B cell (primary cell): ENCODE data around the gene DGUOK. TPM values are rescaled to one million over a fixed set of nuclear protein-coding genes. Genes with fewer than 3 reads are reported as not detected.

Experiments
- ATAC-seq: fragments of 200-7000 bp; cut with Tn5 transposase; one replicate; pipeline ENCODE4 v1.10.0; 2021; ENCODE audit warnings: low read depth, mild to moderate bottlenecking, moderate number of reproducible peaks, moderate library complexity
- CTCF ChIA-PET: fragments of 350-600 bp; sonication (Branson Sonifier 250); formaldehyde crosslinking; loops from one replicate; lab custom pipeline; 2021; ENCODE audit warnings: antibody characterized with exemption, inconsistent platforms; lab: Charles Lee
- POLR2A ChIA-PET: fragments of 350-600 bp; sonication (Branson Sonifier 250); formaldehyde crosslinking; loops from one replicate; lab custom pipeline; 2021; ENCODE audit warnings: antibody characterized with exemption; lab: Charles Lee
- DNase-seq: peaks from one replicate; pipeline ENCODE4 v3.0.0; 2013
- H2AFZ ChIP-seq: 2 replicates; pipeline ENCODE4 v1.6.1; 2012; ENCODE audit warnings: mild to moderate bottlenecking, low read depth, low read length; ENCODE audit not compliant: insufficient read depth, poor library complexity, severe bottlenecking
- H3K27ac ChIP-seq, 2 donors: 1 replicate in 1 of 2; 2 replicates in 1 of 2; pipeline ENCODE4 v1.5.1; 2012 to 2013; ENCODE audit warnings: low read length in 2 of 2, mild to moderate bottlenecking in 2 of 2, moderate library complexity in 1 of 2
- H3K27me3 ChIP-seq, 4 experiments: fragments of 200-600 bp in 1 of 4; sonication (generic) in 1 of 4; replicated peaks in 1 of 4; 1 replicate in 2 of 4; 2 replicates in 2 of 4; pipeline versions ENCODE4 v1.6.1 to v1.7.0; 2013 to 2016; ENCODE audit warnings: low read length in 3 of 4, mild to moderate bottlenecking in 2 of 4, mixed read lengths in 1 of 4, moderate library complexity in 1 of 4; ENCODE audit not compliant: insufficient read depth in 4 of 4, control insufficient read depth in 3 of 4; ENCODE audit errors: control extremely low read depth in 1 of 4
- H3K36me3 ChIP-seq, 2 experiments: replicated peaks in 1 of 2; 1 replicate in 1 of 2; 2 replicates in 1 of 2; pipeline versions ENCODE4 v1.6.1 to v1.7.1; 2013; ENCODE audit warnings: low read length in 1 of 2; ENCODE audit not compliant: insufficient read depth in 2 of 2, control insufficient read depth in 1 of 2; ENCODE audit errors: control extremely low read depth in 1 of 2, extremely low read depth in 1 of 2
- H3K4me1 ChIP-seq, 2 donors: fragments of 200-600 bp in 1 of 2; sonication (generic) in 1 of 2; 1 replicate in 1 of 2; 2 replicates in 1 of 2; pipeline versions ENCODE4 v1.5.1 to v1.6.1; 2013 to 2017; ENCODE audit warnings: low read length in 2 of 2; ENCODE audit not compliant: control insufficient read depth in 2 of 2, insufficient read depth in 2 of 2
- H3K4me2 ChIP-seq: replicated peaks from 2 replicates; pipeline ENCODE3; 2012; ENCODE audit warnings: mild to moderate bottlenecking, low read depth, low read length; ENCODE audit not compliant: poor library complexity, severe bottlenecking
- H3K4me3 ChIP-seq, 5 experiments: fragments of 200-600 bp in 1 of 5; sonication (generic) in 1 of 5; 1 replicate in 3 of 5; 2 replicates in 2 of 5; pipeline versions ENCODE4 v1.5.1 to v1.7.0; 2011 to 2016; ENCODE audit warnings: low read length in 4 of 5, mild to moderate bottlenecking in 4 of 5, low read depth in 2 of 5, control low read depth in 1 of 5, moderate library complexity in 1 of 5; ENCODE audit not compliant: insufficient read depth in 1 of 5; ENCODE audit errors: control extremely low read depth in 1 of 5, extremely low read depth in 1 of 5
- H3K79me2 ChIP-seq: fragments of 200-600 bp; sonication (generic); one replicate; pipeline ENCODE4 v1.6.0; 2016; ENCODE audit warnings: low read length; ENCODE audit not compliant: control insufficient read depth, insufficient read depth
- H3K9ac ChIP-seq: fragments of 200-600 bp; sonication (generic); 2 replicates; pipeline ENCODE4 v1.6.1; 2017; ENCODE audit warnings: mild to moderate bottlenecking, low read length, moderate library complexity
- H3K9me3 ChIP-seq, 3 donors: one replicate each; pipeline versions ENCODE4 v1.6.1 to v1.7.1; 2013; ENCODE audit warnings: low read length in 2 of 3; ENCODE audit not compliant: control insufficient read depth in 2 of 3, insufficient read depth in 1 of 3; ENCODE audit errors: control extremely low read depth in 1 of 3
- H4K20me1 ChIP-seq: 2 replicates; pipeline ENCODE4 v1.6.0; 2012; ENCODE audit warnings: mild to moderate bottlenecking, low read length; ENCODE audit not compliant: insufficient read depth, control insufficient read depth, poor library complexity, severe bottlenecking
- H3K27ac Mint-ChIP-seq: one replicate; pipeline ENCODE4 v1.8.0; 2021; ENCODE audit warnings: mixed read lengths
- H3K27me3 Mint-ChIP-seq: one replicate; pipeline ENCODE4 v1.8.0; 2021; ENCODE audit warnings: mixed read lengths
- H3K4me1 Mint-ChIP-seq: one replicate; pipeline ENCODE4 v1.8.0; 2021; ENCODE audit warnings: mixed read lengths
- H3K4me3 Mint-ChIP-seq: one replicate; pipeline ENCODE4 v1.8.0; 2021; ENCODE audit warnings: mixed read lengths
- H3K9me3 Mint-ChIP-seq: one replicate; pipeline ENCODE4 v1.8.0; 2022; ENCODE audit warnings: mixed read lengths; ENCODE audit not compliant: insufficient read depth
- EZH2 ChIP-seq: IDR thresholded peaks from 2 replicates; pipeline ENCODE4 v1.6.1; 2012; ENCODE audit warnings: borderline replicate concordance, low read depth, mild to moderate bottlenecking, moderate library complexity, low read length; ENCODE audit not compliant: insufficient read depth, poor library complexity, severe bottlenecking
- WGBS: methylation state at CpG from one replicate; pipeline ENCODE4 v1.1.5; 2013; ENCODE audit warnings: missing lambda C conversion rate; ENCODE audit not compliant: insufficient coverage; 5-methylcytosine and 5-hydroxymethylcytosine counted together
- intact Hi-C: fragments of 100-400 bp; cut with micrococcal nuclease; formaldehyde crosslinking; loops from one replicate; pipeline ENCODE4 v1.10.0; 2022
- polyA plus RNA-seq: library from polyadenylated mRNA; depleted of rRNA; stranded (reverse); fragments of >200 nt; gene quantifications from 2 replicates; pipeline ENCODE4 v1.2.3, GENCODE V29; 2012
- total RNA-seq, 2 donors: library from RNA; stranded (reverse); fragments of 120-200 nt in 1 of 2; gene quantifications; 1 replicate in 1 of 2; 2 replicates in 1 of 2; pipeline versions ENCODE4 v1.2.3 to v1.2.4, GENCODE V29; 2013 to 2022
- TF ChIP-seq, protein P1 (sequence below): fragments of 200-600 bp; IDR thresholded peaks from one replicate; pipeline ENCODE4 v1.8.0; 2022; ENCODE audit warnings: antibody characterized with exemption, mild to moderate bottlenecking

Gene DGUOK
- total and polyA plus RNA-seq, 2 donors (not counting 1 experiment from before 2014, with no cell fraction given), result 61.7 to 81.5 TPM

- Mint-ChIP-seq H3K4me3 (no peak overlapping the region), H3K27me3 (no peaks in the 10 kb centered on the region), H3K27ac (no peak overlapping the region), H3K4me1 (peaks cover 1% of the 10 kb centered on the region), H3K9me3 (peaks cover 3% of the 10 kb centered on the region)
- TF ChIP-seq, protein P1, sequence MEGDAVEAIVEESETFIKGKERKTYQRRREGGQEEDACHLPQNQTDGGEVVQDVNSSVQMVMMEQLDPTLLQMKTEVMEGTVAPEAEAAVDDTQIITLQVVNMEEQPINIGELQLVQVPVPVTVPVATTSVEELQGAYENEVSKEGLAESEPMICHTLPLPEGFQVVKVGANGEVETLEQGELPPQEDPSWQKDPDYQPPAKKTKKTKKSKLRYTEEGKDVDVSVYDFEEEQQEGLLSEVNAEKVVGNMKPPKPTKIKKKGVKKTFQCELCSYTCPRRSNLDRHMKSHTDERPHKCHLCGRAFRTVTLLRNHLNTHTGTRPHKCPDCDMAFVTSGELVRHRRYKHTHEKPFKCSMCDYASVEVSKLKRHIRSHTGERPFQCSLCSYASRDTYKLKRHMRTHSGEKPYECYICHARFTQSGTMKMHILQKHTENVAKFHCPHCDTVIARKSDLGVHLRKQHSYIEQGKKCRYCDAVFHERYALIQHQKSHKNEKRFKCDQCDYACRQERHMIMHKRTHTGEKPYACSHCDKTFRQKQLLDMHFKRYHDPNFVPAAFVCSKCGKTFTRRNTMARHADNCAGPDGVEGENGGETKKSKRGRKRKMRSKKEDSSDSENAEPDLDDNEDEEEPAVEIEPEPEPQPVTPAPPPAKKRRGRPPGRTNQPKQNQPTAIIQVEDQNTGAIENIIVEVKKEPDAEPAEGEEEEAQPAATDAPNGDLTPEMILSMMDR, result no peak
- TF ChIP-seq EZH2, result no peak
- Histone ChIP-seq H3K27me3 (no peaks in the 10 kb centered on the region), H3K79me2 (no peaks in the 10 kb centered on the region), H3K27ac (no peak overlapping the region), H3K4me3 (no peak overlapping the region), H3K9ac (no peak overlapping the region), H3K4me1 (no peaks in the 10 kb centered on the region), H2AFZ (no peak overlapping the region), H4K20me1 (no peaks in the 10 kb centered on the region), H3K36me3 (peaks cover 6 to 18% of the 10 kb centered on the region in 2 experiments), H3K9me3 (peaks cover 0 to 3% (median 2%) of the 10 kb centered on the region in 3 donors), H3K4me2 (no peak overlapping the region)
- ChIA-PET CTCF (no interaction called here), POLR2A (no interaction called here)
- ATAC-seq (no peak), DNase-seq (no peak)
- 97% methylated on average over 10 of the region's 12 CpGs for WGBS
- intact Hi-C loops, result no loop called here
These were observed 35.3 kb downstream of the DGUOK start for GRCh38 chr2:73961823-73962615.

GRCh38 chr2:73962798-73963197 is 36.1 kb downstream of the DGUOK start:
- H3K27me3 ChIP-seq, result no peaks in the 10 kb centered on the region
- Mint-ChIP-seq H3K9me3 (peaks cover 3% of the 10 kb centered on the region), H3K27me3 (no peaks in the 10 kb centered on the region), H3K4me3 (no peak overlapping the region), H3K4me1 (peaks cover 1% of the 10 kb centered on the region), H3K27ac (no peak overlapping the region)
- 67% methylated on average over 3 of the region's 5 CpGs for WGBS
- H3K36me3 ChIP-seq, result peaks cover 5 to 18% of the 10 kb centered on the region in 2 experiments
- ChIA-PET CTCF (no interaction called here), POLR2A (no interaction called here)
- intact Hi-C loops, result no loop called here
- DNase-seq, result no peak
- peaks cover 0 to 3% (median 2%) of the 10 kb centered on the region in 3 donors for H3K9me3 ChIP-seq
- no peak overlapping the region for H3K4me3 ChIP-seq
- H4K20me1 ChIP-seq, result no peaks in the 10 kb centered on the region
- ATAC-seq, result no peak
- H2AFZ ChIP-seq, result no peak overlapping the region
- no peaks in the 10 kb centered on the region for H3K4me1 ChIP-seq
- no peak for TF ChIP-seq EZH2
- TF ChIP-seq, protein P1, result no peak
- H3K79me2 ChIP-seq, result no peaks in the 10 kb centered on the region
- H3K9ac ChIP-seq, result no peak overlapping the region
- no peak overlapping the region for H3K4me2 ChIP-seq
- H3K27ac ChIP-seq, result no peak overlapping the region
